HepG2 (cell line): ENCODE data around the gene ADAMTS2. TPM values are rescaled to one million over a fixed set of nuclear protein-coding genes. Genes with fewer than 3 reads are reported as not detected.

Experiments
- ATAC-seq: fragments of 200-7000 bp; cut with Tn5 transposase; 3 replicates; pipeline ENCODE4 v1.9.1; 2020; ENCODE audit warnings: mild to moderate bottlenecking, moderate library complexity
- BruUV-seq: library from RNA; stranded (reverse); fragments of 400-500 nt; replicated peaks from 2 replicates; lab custom pipeline; 2021; lab: Mats Ljungman, UMichigan
- CTCF ChIA-PET: fragments of 300-600 bp; formaldehyde crosslinking; extraction: SDS; loops from one replicate; lab custom pipeline; 2021; ENCODE audit warnings: low total read pairs, inconsistent platforms, low intra/inter-chr PET ratio; lab: Yijun Ruan, JAX
- POLR2A ChIA-PET: fragments of 350-600 bp; sonication (Branson Sonifier 250); formaldehyde crosslinking; loops from one replicate; lab custom pipeline; 2020; ENCODE audit warnings: antibody characterized with exemption, inconsistent platforms; lab: Yijun Ruan, JAX
- DNase-seq: peaks from one replicate; pipeline ENCODE4 v3.0.0-alpha.2; 2015; ENCODE audit warnings: low spot score
- FAIRE-seq: peaks from 3 replicates; lab custom pipeline; 2011; peaks lifted over from hg19 to GRCh38; lab: Jason Lieb, UNC
- H2AFZ ChIP-seq: one replicate; pipeline ENCODE4 v1.6.1; 2011; ENCODE audit warnings: low read length, inconsistent platforms
- H3K27ac ChIP-seq: fragments of 300-600 bp; 3 replicates; pipeline ENCODE4 v1.8.0; 2011; ENCODE audit warnings: mixed run types, mild to moderate bottlenecking, mixed read lengths, low read length, inconsistent platforms; ENCODE audit not compliant: insufficient read depth; ENCODE audit errors: extremely low read length
- H3K27me3 ChIP-seq, 2 experiments: fragments of 200-600 bp in 1 of 2; 2 replicates in 1 of 2; 3 replicates in 1 of 2; pipeline versions ENCODE4 v1.6.0 to v1.8.0; 2011; ENCODE audit warnings: low read length in 2 of 2, mild to moderate bottlenecking in 2 of 2, moderate library complexity in 2 of 2, inconsistent platforms in 1 of 2; ENCODE audit not compliant: insufficient read depth in 2 of 2, control insufficient read depth in 1 of 2
- H3K36me3 ChIP-seq, 2 experiments: fragments of 200-600 bp in 1 of 2; replicated peaks in 1 of 2; 2 replicates in 1 of 2; 3 replicates in 1 of 2; pipeline versions ENCODE4 v1.5.1 to v1.8.0; 2011; ENCODE audit warnings: low read length in 2 of 2, inconsistent platforms in 1 of 2; ENCODE audit not compliant: insufficient read depth in 2 of 2, control insufficient read depth in 1 of 2
- H3K4me1 ChIP-seq: 2 replicates; pipeline ENCODE4 v1.5.1; 2012; ENCODE audit warnings: low read length, inconsistent platforms; ENCODE audit not compliant: insufficient read depth
- H3K4me2 ChIP-seq: 2 replicates; pipeline ENCODE4 v1.6.0; 2011; ENCODE audit warnings: low read depth, low read length, inconsistent platforms
- H3K4me3 ChIP-seq, 3 experiments: fragments of 200-600 bp in 1 of 3; sonication (generic), shearing (Covaris generic) in 1 of 3; replicated peaks in 1 of 3; 2 replicates each; pipeline ENCODE4 v1.5.1; 2011 to 2016; ENCODE audit warnings: low read length in 3 of 3, inconsistent platforms in 2 of 3, low read depth in 2 of 3, mild to moderate bottlenecking in 2 of 3, control low read depth in 1 of 3, mixed read lengths in 1 of 3; ENCODE audit not compliant: insufficient read depth in 1 of 3
- H3K79me2 ChIP-seq: one replicate; pipeline ENCODE4 v1.6.1; 2011; ENCODE audit warnings: low read length, inconsistent platforms; ENCODE audit not compliant: insufficient read depth
- H3K9ac ChIP-seq: 2 replicates; pipeline ENCODE4 v1.6.0; 2011; ENCODE audit warnings: mild to moderate bottlenecking, low read depth, low read length, inconsistent platforms; ENCODE audit not compliant: insufficient read depth
- H3K9me3 ChIP-seq: 2 replicates; pipeline ENCODE4 v1.5.1; 2012; ENCODE audit warnings: mild to moderate bottlenecking, low read length
- H4K20me1 ChIP-seq: 2 replicates; pipeline ENCODE4 v1.6.0; 2011; ENCODE audit warnings: inconsistent platforms, mild to moderate bottlenecking, low read length, moderate library complexity; ENCODE audit not compliant: insufficient read depth
- GABPA ChIP-seq, 2 experiments: IDR thresholded peaks; 2 replicates each; pipeline ENCODE4 v1.6.1; 2011 to 2016; ENCODE audit warnings: low read depth in 2 of 2, low read length in 1 of 2, missing biosample characterization in 1 of 2, missing genetic modification characterization in 1 of 2
- HHEX ChIP-seq: IDR thresholded peaks from 2 replicates; pipeline ENCODE4 v1.6.1; 2016; ENCODE audit warnings: control low read depth
- IKZF4 ChIP-seq: sonication (generic); formaldehyde crosslinking; IDR thresholded peaks from 2 replicates; pipeline ENCODE4 v1.5.1; 2020; ENCODE audit warnings: borderline replicate concordance, mild to moderate bottlenecking, low read depth, missing genetic modification reagents; ENCODE audit errors: not compliant biosample characterization
- ISL2 ChIP-seq: sonication (generic); formaldehyde crosslinking; IDR thresholded peaks from 2 replicates; pipeline ENCODE4 v1.5.0; 2020; ENCODE audit warnings: missing genetic modification reagents
- PHF5A ChIP-seq: IDR thresholded peaks from one replicate; pipeline ENCODE4 v1.6.1; 2018; ENCODE audit warnings: low read depth, missing genetic modification reagents; ENCODE audit not compliant: unreplicated experiment
- STAG1 ChIP-seq: sonication (generic); formaldehyde crosslinking; IDR thresholded peaks from 2 replicates; pipeline ENCODE4 v1.4.0; 2020; ENCODE audit warnings: missing genetic modification reagents
- TGIF2 ChIP-seq: IDR thresholded peaks from 2 replicates; pipeline ENCODE4 v1.6.1; 2016; ENCODE audit warnings: control low read depth, missing compliant biosample characterization
- ZNF124 ChIP-seq: sonication (generic); formaldehyde crosslinking; IDR thresholded peaks from 2 replicates; pipeline ENCODE4 v1.4.0; 2020; ENCODE audit warnings: missing genetic modification reagents
- ZNF629 ChIP-seq: sonication (generic); formaldehyde crosslinking; conservative IDR thresholded peaks from 2 replicates; pipeline ENCODE4 v1.5.0; 2020; ENCODE audit warnings: missing genetic modification reagents
- WGBS: methylation state at CpG from one replicate; pipeline ENCODE4 v1.1.6; 2017; ENCODE audit warnings: low lambda C conversion rate; 5-methylcytosine and 5-hydroxymethylcytosine counted together
- in situ Hi-C: cut with HindIII; loops from 2 replicates; pipeline ENCODE4 v1.10.0; 2017; ENCODE audit warnings: low pct_unique_long_range_greater_than_20kb; ENCODE audit not compliant: extremely low pct_ligation_motif_present
- intact Hi-C: fragments of 100-400 bp; cut with micrococcal nuclease; formaldehyde crosslinking; loops from one replicate; pipeline ENCODE4 v1.10.0; 2022; ENCODE audit not compliant: unreplicated experiment
- polyA plus RNA-seq, 8 experiments: library from polyadenylated mRNA; depleted of rRNA in 3 of 8; stranded (reverse) in 7 of 8; unstranded in 1 of 8; fragments of >200 nt; fragmentation: Illumina TruSeq in 4 of 8; extraction: Trizol in 4 of 8; gene quantifications; 2 replicates each; pipeline versions ENCODE4 v1.2.1 to v1.2.3, GENCODE V29; 2011 to 2016; ENCODE audit warnings: low read depth in 4 of 8, missing spikeins in 1 of 8, mixed read lengths in 1 of 8; ENCODE audit not compliant: insufficient read depth in 1 of 8
- total RNA-seq, 5 experiments: library from RNA; depleted of rRNA; stranded (reverse); fragments of >200 nt; fragmentation: Illumina TruSeq; extraction: Trizol; gene quantifications; 2 replicates each; pipeline ENCODE4 v1.2.3, GENCODE V29; 2016; ENCODE audit warnings: low read depth in 1 of 5
- TF ChIP-seq, protein P1 (sequence below): sonication (generic); formaldehyde crosslinking; IDR thresholded peaks from 2 replicates; pipeline ENCODE4 v1.4.0; 2020; ENCODE audit warnings: mild to moderate bottlenecking, missing genetic modification reagents, borderline replicate concordance

The ADAMTS2 gene
- total and polyA plus RNA-seq, 2 of the 13 experiments (the other 11 are each of a cell fraction or from before 2014, with no cell fraction given), result 0.24 to 3.5 TPM

DNA sequence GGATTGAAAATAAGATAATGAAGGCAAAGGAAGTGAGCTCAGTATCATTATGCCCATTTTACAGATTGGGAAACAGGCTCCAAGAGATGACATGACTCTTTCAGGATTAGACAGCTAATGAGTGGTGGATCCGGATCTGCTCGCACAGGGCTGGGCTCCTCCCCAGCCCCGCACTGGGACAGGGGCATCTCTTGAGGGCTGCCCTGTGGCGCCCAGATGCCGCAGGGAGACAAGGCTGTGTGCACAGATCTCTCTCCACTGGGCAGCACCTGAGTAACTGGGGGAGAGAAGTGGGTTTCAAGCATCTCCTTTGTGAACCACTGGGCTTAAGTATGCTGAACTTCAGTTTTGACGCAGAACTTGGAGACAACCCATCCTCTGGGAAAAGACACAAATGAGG is 43.9 kb downstream of the ADAMTS2 start:
- ChIA-PET CTCF (no interaction called here), POLR2A (no interaction called here)
- Histone ChIP-seq H3K4me1 (no peaks in the 10 kb centered on the region), H3K4me3 (no peak overlapping the region), H3K27ac (no peak overlapping the region), H3K27me3 (peaks cover 0 to 24% of the 10 kb centered on the region in 2 experiments; a peak in 3 of 5 replicates), H3K36me3 (no peaks in the 10 kb centered on the region; a peak in 1 of 5 replicates), H3K4me2 (no peak overlapping the region), H3K9me3 (peaks cover 8% of the 10 kb centered on the region; the same call in 1 of the 2 replicates), H2AFZ (no peak overlapping the region), H3K9ac (no peak overlapping the region), H4K20me1 (no peaks in the 10 kb centered on the region), H3K79me2 (no peaks in the 10 kb centered on the region)
- intact Hi-C loops (no loop called here), in situ Hi-C loops (no loop called here)
- DNase-seq (no peak), FAIRE-seq (no peak), ATAC-seq (no peak)
- BruUV-seq, result no TSS peak
- no peak for TF ChIP-seq IKZF4 (CRISPR knock-in tag)
- TF ChIP-seq ZNF124, result no peak
- TF ChIP-seq HHEX (CRISPR knock-in tag), result no peak
- TF ChIP-seq ISL2 (CRISPR knock-in tag), result no peak
- no peak for TF ChIP-seq PHF5A
- peak; percentile 40; the same call in 1 of the 2 replicates for TF ChIP-seq ZNF629 (CRISPR knock-in tag)
- TF ChIP-seq, protein P1, sequence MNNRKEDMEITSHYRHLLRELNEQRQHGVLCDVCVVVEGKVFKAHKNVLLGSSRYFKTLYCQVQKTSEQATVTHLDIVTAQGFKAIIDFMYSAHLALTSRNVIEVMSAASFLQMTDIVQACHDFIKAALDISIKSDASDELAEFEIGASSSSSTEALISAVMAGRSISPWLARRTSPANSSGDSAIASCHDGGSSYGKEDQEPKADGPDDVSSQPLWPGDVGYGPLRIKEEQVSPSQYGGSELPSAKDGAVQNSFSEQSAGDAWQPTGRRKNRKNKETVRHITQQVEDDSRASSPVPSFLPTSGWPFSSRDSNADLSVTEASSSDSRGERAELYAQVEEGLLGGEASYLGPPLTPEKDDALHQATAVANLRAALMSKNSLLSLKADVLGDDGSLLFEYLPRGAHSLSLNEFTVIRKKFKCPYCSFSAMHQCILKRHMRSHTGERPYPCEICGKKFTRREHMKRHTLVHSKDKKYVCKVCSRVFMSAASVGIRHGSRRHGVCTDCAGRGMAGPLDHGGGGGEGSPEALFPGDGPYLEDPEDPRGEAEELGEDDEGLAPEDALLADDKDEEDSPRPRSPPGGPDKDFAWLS (CRISPR knock-in tag), result no peak
- no peak for TF ChIP-seq STAG1
- 0 out of 2 replicates have a peak, but pooled peaks have one; percentile 10 for TF ChIP-seq GABPA (IDR thresholded peaks at IDR 0.05; ENCODE audit: low read depth, low read length)
- no peak for TF ChIP-seq GABPA (CRISPR knock-in tag; IDR thresholded peaks at IDR 0.05; ENCODE audit: low read depth)
- no peak for TF ChIP-seq TGIF2 (CRISPR knock-in tag)
- 75% methylated on average over 2 of the region's 6 CpGs for WGBS
